K562 (cell line): ENCODE results near the gene REC8. TPM values are rescaled to one million over a fixed set of nuclear protein-coding genes. Genes with fewer than 3 reads are reported as not detected.
A peak's percentile ranks its signal among the peaks of the same experiment; 100 is the strongest.

Experiments
- ATAC-seq: fragments of 200-7000 bp; cut with Tn5 transposase; 3 replicates; pipeline ENCODE4 v1.9.1; 2020; ENCODE audit warnings: moderate library complexity
- BruUV-seq: library from RNA; stranded (reverse); fragments of 400-500 nt; replicated peaks from 2 replicates; lab custom pipeline; 2021; lab: Mats Ljungman, UMichigan
- CTCF ChIA-PET: fragments of 300-600 bp; formaldehyde crosslinking; extraction: SDS; loops from one replicate; lab custom pipeline; 2021; ENCODE audit warnings: low intra/inter-chr PET ratio; lab: Yijun Ruan, JAX
- POLR2A ChIA-PET: fragments of 300-600, 350-650 bp; sonication (Branson Sonifier 250); formaldehyde crosslinking; extraction: SDS; loops from one replicate; lab custom pipeline; 2021; ENCODE audit warnings: antibody characterized with exemption, inconsistent platforms; lab: Yijun Ruan, JAX
- DNase-seq, 4 experiments: peaks; one replicate each; pipeline versions ENCODE4 v3.0.0 to v3.0.0-alpha.2; 2011 to 2018; ENCODE audit warnings: low spot score in 3 of 4, mixed read lengths in 3 of 4; ENCODE audit errors: extremely low read depth in 1 of 4
- FAIRE-seq: peaks from 2 replicates; lab custom pipeline; 2011; peaks lifted over from hg19 to GRCh38; lab: Jason Lieb, UNC
- H2AFZ ChIP-seq: 2 replicates; pipeline ENCODE4 v1.6.0; 2011; ENCODE audit warnings: low read depth, low read length, control low read depth, inconsistent platforms
- H3K27ac ChIP-seq: fragments of 200-600 bp; 3 replicates; pipeline ENCODE4 v1.8.0; 2011; ENCODE audit warnings: low read depth, mild to moderate bottlenecking, control low read depth, inconsistent platforms, low read length, moderate library complexity, mixed read lengths; ENCODE audit errors: extremely low read depth
- H3K27me3 ChIP-seq, 2 experiments: fragments of 300-600 bp in 1 of 2; 2 replicates in 1 of 2; 3 replicates in 1 of 2; pipeline versions ENCODE4 v1.6.0 to v1.8.0; 2011; ENCODE audit warnings: inconsistent platforms in 2 of 2, low read length in 2 of 2, mild to moderate bottlenecking in 1 of 2, mixed read lengths in 1 of 2, moderate library complexity in 1 of 2; ENCODE audit not compliant: control insufficient read depth in 2 of 2, insufficient read depth in 2 of 2
- H3K36me3 ChIP-seq: fragments of 300-600 bp; 3 replicates; pipeline ENCODE4 v1.8.0; 2011; ENCODE audit warnings: mild to moderate bottlenecking, low read length, inconsistent platforms; ENCODE audit not compliant: control insufficient read depth, insufficient read depth
- H3K4me1 ChIP-seq, 2 experiments: fragments of 200-600 bp in 1 of 2; replicated peaks in 1 of 2; 2 replicates in 1 of 2; 3 replicates in 1 of 2; pipeline versions ENCODE4 v1.5.1 to v1.8.0; 2011; ENCODE audit warnings: inconsistent platforms in 2 of 2, low read length in 2 of 2, mild to moderate bottlenecking in 1 of 2, mixed read lengths in 1 of 2, moderate library complexity in 1 of 2; ENCODE audit not compliant: control insufficient read depth in 2 of 2, insufficient read depth in 2 of 2
- H3K4me2 ChIP-seq: 2 replicates; pipeline ENCODE4 v1.6.1; 2011; ENCODE audit warnings: low read length, control low read depth, inconsistent platforms, mixed read lengths; ENCODE audit not compliant: insufficient read depth
- H3K4me3 ChIP-seq: fragments of 200-600 bp; sonication (generic), shearing (Covaris generic); 2 replicates; pipeline ENCODE4 v1.5.1; 2016; ENCODE audit warnings: control low read depth, inconsistent platforms
- H3K79me2 ChIP-seq: fragments of 200-600 bp; 3 replicates; pipeline ENCODE4 v1.8.0; 2011; ENCODE audit warnings: low read length, inconsistent platforms; ENCODE audit not compliant: control insufficient read depth, insufficient read depth
- H3K9ac ChIP-seq, 2 experiments: 2 replicates each; pipeline versions ENCODE4 v1.6.0 to v1.6.1; 2011; ENCODE audit warnings: low read depth in 2 of 2, low read length in 2 of 2, control low read depth in 1 of 2, inconsistent platforms in 1 of 2, mild to moderate bottlenecking in 1 of 2, mixed read lengths in 1 of 2; ENCODE audit not compliant: insufficient read depth in 1 of 2
- H3K9me1 ChIP-seq: one replicate; pipeline ENCODE4 v1.6.0; 2011; ENCODE audit warnings: inconsistent platforms, mild to moderate bottlenecking, low read length, moderate library complexity; ENCODE audit not compliant: control insufficient read depth, insufficient read depth
- H3K9me3 ChIP-seq: replicated peaks from 2 replicates; pipeline ENCODE4 v1.5.1; 2011; ENCODE audit warnings: low read depth, low read length, inconsistent platforms; ENCODE audit not compliant: control insufficient read depth, insufficient read depth
- H4K20me1 ChIP-seq: replicated peaks from 2 replicates; pipeline ENCODE4 v1.6.1; 2011; ENCODE audit warnings: low read length, inconsistent platforms, mixed read lengths; ENCODE audit not compliant: control insufficient read depth, insufficient read depth
- GTF3C2 ChIP-seq: IDR thresholded peaks from 3 replicates; pipeline ENCODE4 v1.6.1; 2011; ENCODE audit warnings: borderline replicate concordance, mild to moderate bottlenecking, moderate library complexity; ENCODE audit not compliant: insufficient read length; ENCODE audit errors: extremely low read depth
- HNRNPLL ChIP-seq: fragments of 200-400 bp; formaldehyde crosslinking; IDR thresholded peaks from 2 replicates; pipeline ENCODE4 v1.6.1; 2017; ENCODE audit warnings: low read length, low read depth, mild to moderate bottlenecking; ENCODE audit not compliant: poor library complexity, severe bottlenecking
- KAT8 ChIP-seq: fragments of 450-650 bp; IDR thresholded peaks from 2 replicates; pipeline ENCODE4 v1.6.1; 2016; ENCODE audit warnings: low read depth, mild to moderate bottlenecking
- NCOA4 ChIP-seq: fragments of 450-650 bp; IDR thresholded peaks from 2 replicates; pipeline ENCODE4 v1.6.1; 2018; ENCODE audit warnings: mild to moderate bottlenecking; ENCODE audit not compliant: partially characterized antibody
- NRF1 ChIP-seq, 2 experiments: fragments of 450-650 bp; IDR thresholded peaks in 1 of 2; conservative IDR thresholded peaks in 1 of 2; 2 replicates each; pipeline ENCODE4 v1.6.1; 2014; ENCODE audit warnings: mild to moderate bottlenecking in 2 of 2
- RCOR1 ChIP-seq, 2 experiments: IDR thresholded peaks; 2 replicates each; pipeline ENCODE4 v1.6.1; 2012; ENCODE audit warnings: low read depth in 2 of 2, low read length in 2 of 2, borderline replicate concordance in 1 of 2, improper control_type of control experiment in 1 of 2
- TAF15 ChIP-seq: fragments of 200-400 bp; formaldehyde crosslinking; IDR thresholded peaks from 2 replicates; pipeline ENCODE4 v1.6.1; 2017; ENCODE audit warnings: mild to moderate bottlenecking, low read depth, low read length, moderate library complexity
- VEZF1 ChIP-seq: fragments of 200-800 bp; sonication (Bioruptor generic); IDR thresholded peaks from 2 replicates; pipeline ENCODE4 v1.6.1; 2017; ENCODE audit warnings: missing genetic modification characterization, missing compliant biosample characterization
- ZNF133 ChIP-seq: fragments of 250-450 bp; sonication (Bioruptor Pico); IDR thresholded peaks from 2 replicates; pipeline ENCODE4 v1.4.0; 2020; ENCODE audit warnings: mild to moderate bottlenecking
- ZNF764 ChIP-seq: fragments of 250-450 bp; sonication (Bioruptor Pico); IDR thresholded peaks from 2 replicates; pipeline ENCODE4 v1.4.0; 2020; ENCODE audit warnings: low read depth, mild to moderate bottlenecking, moderate library complexity
- WGBS: fragments of 100-300 bp; shearing (Covaris generic); methylation state at CpG from one replicate; pipeline ENCODE4 v1.1.6; 2016; ENCODE audit warnings: low coverage, mixed read lengths; ENCODE audit not compliant: insufficient coverage; ENCODE audit errors: missing lambda C conversion rate; 5-methylcytosine and 5-hydroxymethylcytosine counted together
- in situ Hi-C: fragments of 300-500 bp; cut with MboI; formaldehyde crosslinking; loops from 4 replicates; pipeline ENCODE4 v1.15.0; 2018; ENCODE audit warnings: inconsistent platforms, mixed read lengths
- intact Hi-C: fragments of 100-400 bp; cut with micrococcal nuclease; formaldehyde crosslinking; loops from 2 replicates; pipeline ENCODE4 v1.14.2; 2022
- polyA plus RNA-seq, 8 experiments: library from polyadenylated mRNA; depleted of rRNA in 4 of 8; stranded (reverse) in 5 of 8; unstranded in 3 of 8; fragments of >200 nt; fragmentation: Nextera tagmentation in 2 of 8; fragmentation: Illumina TruSeq in 1 of 8; extraction: Ambion mirVana in 2 of 8; extraction: Trizol in 1 of 8; gene quantifications; 2 replicates each; pipeline versions ENCODE4 v1.2.1 to v1.2.3, GENCODE V29; 2011 to 2014; ENCODE audit warnings: inconsistent platforms in 1 of 8, missing spikeins in 1 of 8
- total RNA-seq, 7 experiments: library from RNA; depleted of rRNA in 6 of 7; stranded (reverse); fragments of >200 nt in 6 of 7; fragmentation: Illumina TruSeq in 2 of 7; extraction: Trizol in 2 of 7; gene quantifications; 2 replicates each; pipeline versions ENCODE4 v1.2.1 to v1.2.3, GENCODE V29; 2011 to 2021; ENCODE audit warnings: low replicate concordance in 1 of 7
- TF ChIP-seq, protein P1 (sequence below): sonication (generic); formaldehyde crosslinking; IDR thresholded peaks from 2 replicates; pipeline ENCODE4 v1.8.1; 2023; ENCODE audit warnings: mild to moderate bottlenecking, missing genetic modification reagents

REC8 gene
- total and polyA plus RNA-seq, 9 of the 15 experiments (the other 6 are each of a cell fraction or from before 2014, with no cell fraction given): 0.11 to 2.5 (median 0.85) TPM

DNA sequence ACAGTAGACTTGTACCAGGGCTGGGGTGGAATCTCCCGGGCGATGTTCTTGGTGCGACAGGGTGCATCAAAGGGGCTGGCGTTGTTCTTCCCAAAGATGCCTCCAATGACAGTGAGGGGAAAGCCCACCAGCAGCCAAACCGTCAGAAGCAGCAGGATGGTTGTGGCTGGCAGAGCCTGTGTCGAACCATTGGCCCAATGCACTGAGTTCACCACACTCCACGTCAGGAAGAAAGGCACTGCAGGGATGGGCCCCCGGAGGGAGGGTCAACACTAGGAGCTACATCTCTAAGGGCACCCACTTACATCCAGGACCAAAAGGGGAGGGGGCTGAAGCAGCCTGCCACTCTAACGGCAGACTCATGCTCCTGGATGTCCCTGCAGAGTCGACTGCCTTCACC lies 18.5 kb downstream of the REC8 start:
- ChIA-PET POLR2A (interaction anchor here (1.0 kb wide), 1 partner anchor 11 kb away, joined by 3 read pairs; no protein-coding TSS in a partner anchor), CTCF (no interaction called here)
- 91% methylated on average over 10 of the region's 10 CpGs for WGBS
- in situ Hi-C loops: no loop called here
- peaks cover 9% of the 10 kb centered on the region; the same call in 1 of the 2 replicates for H4K20me1 ChIP-seq
- H3K4me2 ChIP-seq: no peak overlapping the region
- H3K36me3 ChIP-seq: peaks cover 56% of the 10 kb centered on the region; the same call in 2 of the 3 replicates
- H3K27me3 ChIP-seq: no peaks in the 10 kb centered on the region
- FAIRE-seq: no peak
- peaks cover 3% of the 10 kb centered on the region for H3K9me1 ChIP-seq
- TF ChIP-seq NCOA4: no peak
- TF ChIP-seq TAF15: no peak
- TF ChIP-seq, protein P1, sequence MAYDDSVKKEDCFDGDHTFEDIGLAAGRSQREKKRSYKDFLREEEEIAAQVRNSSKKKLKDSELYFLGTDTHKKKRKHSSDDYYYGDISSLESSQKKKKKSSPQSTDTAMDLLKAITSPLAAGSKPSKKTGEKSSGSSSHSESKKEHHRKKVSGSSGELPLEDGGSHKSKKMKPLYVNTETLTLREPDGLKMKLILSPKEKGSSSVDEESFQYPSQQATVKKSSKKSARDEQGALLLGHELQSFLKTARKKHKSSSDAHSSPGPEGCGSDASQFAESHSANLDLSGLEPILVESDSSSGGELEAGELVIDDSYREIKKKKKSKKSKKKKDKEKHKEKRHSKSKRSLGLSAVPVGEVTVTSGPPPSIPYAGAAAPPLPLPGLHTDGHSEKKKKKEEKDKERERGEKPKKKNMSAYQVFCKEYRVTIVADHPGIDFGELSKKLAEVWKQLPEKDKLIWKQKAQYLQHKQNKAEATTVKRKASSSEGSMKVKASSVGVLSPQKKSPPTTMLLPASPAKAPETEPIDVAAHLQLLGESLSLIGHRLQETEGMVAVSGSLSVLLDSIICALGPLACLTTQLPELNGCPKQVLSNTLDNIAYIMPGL: no peak
- TF ChIP-seq NRF1 (conservative IDR thresholded peaks at IDR 0.05 in 1 of 2, IDR thresholded peaks at IDR 0.05 in 1 of 2): no peak
- TF ChIP-seq VEZF1 (CRISPR knock-in tag): no peak
- TF ChIP-seq RCOR1 (IDR thresholded peaks at IDR 0.05; ENCODE audit: borderline replicate concordance in 1 of 2, low read depth in 2 of 2, low read length in 2 of 2): no peak
- no peak for TF ChIP-seq ZNF133 (CRISPR knock-in tag)
- no peak for TF ChIP-seq GTF3C2
- no peak for TF ChIP-seq ZNF764 (CRISPR knock-in tag)
- TF ChIP-seq KAT8: no peak
- no peak for TF ChIP-seq HNRNPLL
- TF ChIP-seq, all 486 proteins: peak for 0
- ATAC-seq (no peak), DNase-seq (no peak)
- H3K4me1 ChIP-seq: peaks cover 6 to 28% of the 10 kb centered on the region in 2 experiments; a peak in 3 of 5 replicates
- intact Hi-C loops: no loop called here
- peaks cover 39% of the 10 kb centered on the region for H3K79me2 ChIP-seq
- no peak overlapping the region for H2AFZ ChIP-seq
- H3K4me3 ChIP-seq: no peak overlapping the region
- peak overlapping the region in 1 of 2 experiments; percentile 26; a peak in 1 of 4 replicates for H3K9ac ChIP-seq
- no TSS peak for BruUV-seq
- no peaks in the 10 kb centered on the region for H3K9me3 ChIP-seq
- no peak overlapping the region for H3K27ac ChIP-seq
